Tibial artery (tissue), 4 donors: ENCODE results near the gene PDIA5.
A peak's percentile ranks its signal among the peaks of the same experiment; 100 is the strongest.

ENCODE experiments used
- DNase-seq, 2 donors: peaks; one replicate each; pipeline ENCODE4 v3.0.0-alpha.2; 2019
- H3K27ac ChIP-seq, 2 donors: fragments of 200-600 bp; sonication (generic) in 1 of 2; 1 replicate in 1 of 2; 2 replicates in 1 of 2; pipeline ENCODE4 v1.5.1; 2018 to 2019; ENCODE audit warnings: mild to moderate bottlenecking in 1 of 2
- H3K27me3 ChIP-seq, 2 donors: fragments of 200-600 bp; sonication (generic) in 1 of 2; one replicate each; pipeline versions ENCODE4 v1.5.1 to v1.6.0; 2016 to 2019
- H3K36me3 ChIP-seq, 3 donors: fragments of 200-600 bp; sonication (generic) in 2 of 3; one replicate each; pipeline ENCODE4 v1.5.1; 2016 to 2019; ENCODE audit warnings: mild to moderate bottlenecking in 2 of 3
- H3K4me1 ChIP-seq, 4 donors: fragments of 200-600 bp; sonication (generic) in 2 of 4; 1 replicate in 3 of 4; 2 replicates in 1 of 4; pipeline ENCODE4 v1.5.1; 2016 to 2019
- H3K4me3 ChIP-seq, 2 donors: fragments of 200-600 bp; sonication (generic) in 1 of 2; 1 replicate in 1 of 2; 2 replicates in 1 of 2; pipeline ENCODE4 v1.5.1; 2018 to 2019; ENCODE audit warnings: mild to moderate bottlenecking in 2 of 2
- H3K9me3 ChIP-seq, 3 donors: fragments of 200-600 bp; sonication (generic) in 1 of 3; one replicate each; pipeline ENCODE4 v1.5.1; 2016 to 2019
- CTCF ChIP-seq, 2 experiments: fragments of 200-600 bp in 1 of 2; fragments of 450-650 bp in 1 of 2; IDR thresholded peaks; one replicate each; pipeline ENCODE4 v1.5.1; 2017 to 2019; ENCODE audit warnings: antibody characterized with exemption in 2 of 2, mild to moderate bottlenecking in 1 of 2, moderate library complexity in 1 of 2
- intact Hi-C: fragments of 100-400 bp; cut with DNase I; formaldehyde crosslinking; loops from one replicate; pipeline ENCODE4 v1.15.0; 2023; ENCODE audit warnings: low total_unique reads

The PDIA5 gene

GRCh38 chr3:123122525-123123315 lies 55.9 kb downstream of the PDIA5 start:
- H3K4me1 ChIP-seq, result peaks cover 0 to 23% (median 6%) of the 10 kb centered on the region in 4 donors
- peak in 1 of 2 donors; percentile 52 for DNase-seq
- TF ChIP-seq CTCF (IDR thresholded peaks at IDR 0.05), result no peak
- intact Hi-C loops, result no loop called here
- no peak overlapping the region for H3K4me3 ChIP-seq
- H3K27ac ChIP-seq, result peak overlapping the region; percentile 15 to 34
- H3K9me3 ChIP-seq, result no peaks in the 10 kb centered on the region
- H3K36me3 ChIP-seq, result peaks cover 24 to 69% (median 27%) of the 10 kb centered on the region in 3 donors
- no peaks in the 10 kb centered on the region for H3K27me3 ChIP-seq

GRCh38 chr3:123123716-123124616 lies 57.1 kb downstream of the PDIA5 start:
- Histone ChIP-seq H3K9me3 (no peaks in the 10 kb centered on the region), H3K4me1 (peaks cover 0 to 23% (median 6%) of the 10 kb centered on the region in 4 donors), H3K27ac (no peak overlapping the region), H3K4me3 (no peak overlapping the region), H3K27me3 (no peaks in the 10 kb centered on the region), H3K36me3 (peaks cover 19 to 62% (median 24%) of the 10 kb centered on the region in 3 donors)
- TF ChIP-seq CTCF (IDR thresholded peaks at IDR 0.05), result no peak
- intact Hi-C loops, result no loop called here
- DNase-seq, result no peak

DNA sequence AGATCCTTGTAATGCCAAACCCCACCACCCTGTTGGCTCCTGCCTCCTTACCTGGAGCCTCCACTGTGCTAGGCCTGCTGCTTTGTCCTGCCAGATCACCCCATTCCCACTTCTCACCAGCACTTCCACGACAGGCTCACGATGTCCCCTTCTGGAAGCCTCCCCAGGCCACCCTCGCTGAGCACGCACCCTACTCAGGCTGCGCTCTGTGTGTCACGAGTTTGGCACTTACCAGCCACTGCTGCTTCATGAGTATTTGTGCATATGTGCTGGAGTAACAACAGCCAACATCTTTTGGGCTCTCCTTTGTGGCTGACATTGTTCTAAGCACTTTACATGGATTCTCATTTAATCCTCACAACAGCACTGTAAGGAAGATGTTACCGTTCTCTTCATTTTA lies 58.1 kb downstream of the PDIA5 start:
- Histone ChIP-seq H3K27ac (no peak overlapping the region), H3K36me3 (peaks cover 19 to 67% (median 26%) of the 10 kb centered on the region in 3 donors), H3K4me1 (peaks cover 0 to 15% (median 6%) of the 10 kb centered on the region in 4 donors), H3K9me3 (no peaks in the 10 kb centered on the region), H3K27me3 (no peaks in the 10 kb centered on the region), H3K4me3 (no peak overlapping the region)
- no peak for TF ChIP-seq CTCF (IDR thresholded peaks at IDR 0.05)
- DNase-seq, result no peak
- intact Hi-C loops, result no loop called here

GRCh38 chr3:123126031-123126430 lies 59.2 kb downstream of the PDIA5 start:
- Histone ChIP-seq H3K4me3 (no peak overlapping the region), H3K4me1 (peaks cover 0 to 13% (median 6%) of the 10 kb centered on the region in 4 donors), H3K9me3 (no peaks in the 10 kb centered on the region), H3K36me3 (peaks cover 29 to 67% (median 31%) of the 10 kb centered on the region in 3 donors), H3K27ac (no peak overlapping the region), H3K27me3 (no peaks in the 10 kb centered on the region)
- DNase-seq, result no peak
- no peak for TF ChIP-seq CTCF (IDR thresholded peaks at IDR 0.05)
- intact Hi-C loops, result no loop called here

- Histone ChIP-seq H3K27me3 (no peaks in the 10 kb centered on the region), H3K4me1 (peaks cover 0 to 13% (median 6%) of the 10 kb centered on the region in 4 donors), H3K9me3 (no peaks in the 10 kb centered on the region), H3K4me3 (no peak overlapping the region), H3K36me3 (peaks cover 31 to 71% (median 36%) of the 10 kb centered on the region in 3 donors), H3K27ac (no peak overlapping the region)
- DNase-seq, result peak in 1 of 2 donors; percentile 28
- no peak for TF ChIP-seq CTCF (IDR thresholded peaks at IDR 0.05)
- intact Hi-C loops, result no loop called here
Measured at GRCh38 chr3:123126653-123127052, 59.8 kb downstream of the PDIA5 start.
